Measurements from ENCODE around the gene PTBP2.
"Not testable (repeated sequence)": the region's sequence is repeated elsewhere in the genome, so short reads cannot be mapped to it uniquely, and the experiment has no call there.

The PTBP2 gene

GRCh38 chr1:96741335-96741734 lies 19.8 kb downstream of the PTBP2 start:
- no peak for DNase-seq (ENCODE audit: low spot score)

- DNase-seq (ENCODE audit: low spot score): no peak
Measured at GRCh38 chr1:96746440-96747420, 25.1 kb downstream of the PTBP2 start.

GRCh38 chr1:96747565-96747964 lies 26.0 kb downstream of the PTBP2 start:
- DNase-seq (ENCODE audit: low spot score): no peak

- no peak for DNase-seq (ENCODE audit: low spot score)
Measured at GRCh38 chr1:96748078-96748477, 26.5 kb downstream of the PTBP2 start.

- no peak for DNase-seq (ENCODE audit: low spot score)
Measured at GRCh38 chr1:96749618-96750017, 28.0 kb downstream of the PTBP2 start.

GRCh38 chr1:96752394-96752793 lies 30.8 kb downstream of the PTBP2 start:
- no peak for DNase-seq (ENCODE audit: low spot score)

GRCh38 chr1:96756789-96757188 lies 35.2 kb downstream of the PTBP2 start:
- no peak for DNase-seq (ENCODE audit: low spot score)

- not testable (repeated sequence) for DNase-seq (ENCODE audit: low spot score)
Measured at GRCh38 chr1:96762586-96762985, 41.0 kb downstream of the PTBP2 start.

GRCh38 chr1:96763514-96763913 lies 41.9 kb downstream of the PTBP2 start:
- no peak for DNase-seq (ENCODE audit: low spot score)

GRCh38 chr1:96764469-96764868 lies 42.9 kb downstream of the PTBP2 start:
- no peak for DNase-seq (ENCODE audit: low spot score)

GRCh38 chr1:96771847-96772246 lies 50.3 kb downstream of the PTBP2 start:
- no peak for DNase-seq (ENCODE audit: low spot score)

- DNase-seq (ENCODE audit: low spot score): no peak
Measured at GRCh38 chr1:96772349-96772748, 50.8 kb downstream of the PTBP2 start.

- no peak for DNase-seq (ENCODE audit: low spot score)
Measured at GRCh38 chr1:96772972-96773371, 51.4 kb downstream of the PTBP2 start.

- DNase-seq (ENCODE audit: low spot score): no peak
Measured at GRCh38 chr1:96782206-96782605, 60.6 kb downstream of the PTBP2 start.

- no peak for DNase-seq (ENCODE audit: low spot score)
Measured at GRCh38 chr1:96782856-96783255, 61.3 kb downstream of the PTBP2 start.

- DNase-seq (ENCODE audit: low spot score): no peak
Measured at GRCh38 chr1:96790599-96790998, 69.0 kb downstream of the PTBP2 start.

GRCh38 chr1:96792220-96792619 lies 70.6 kb downstream of the PTBP2 start:
- DNase-seq (ENCODE audit: low spot score): no peak

GRCh38 chr1:96801696-96802095 lies 80.1 kb downstream of the PTBP2 start:
- DNase-seq (ENCODE audit: low spot score): not testable (repeated sequence)

- no peak for DNase-seq (ENCODE audit: low spot score)
Measured at GRCh38 chr1:96804648-96805047, 83.1 kb downstream of the PTBP2 start.

GRCh38 chr1:96808191-96808590 lies 86.6 kb downstream of the PTBP2 start:
- no peak for DNase-seq (ENCODE audit: low spot score)

- DNase-seq (ENCODE audit: low spot score): no peak
Measured at GRCh38 chr1:96815914-96816313, 94.3 kb downstream of the PTBP2 start.

- DNase-seq (ENCODE audit: low spot score): no peak
Measured at GRCh38 chr1:96820107-96820506, 98.5 kb downstream of the PTBP2 start.

- DNase-seq (ENCODE audit: low spot score): no peak
Measured at GRCh38 chr1:96820671-96821070, 99.1 kb downstream of the PTBP2 start.

- DNase-seq (ENCODE audit: low spot score): no peak
Measured at GRCh38 chr1:96825231-96825630, 103.6 kb downstream of the PTBP2 start.
